HG02938 (cell line): ENCODE data around the gene AFG3L2.
"Not testable (repeated sequence)": the region's sequence is repeated elsewhere in the genome, so short reads cannot be mapped to it uniquely, and the experiment has no call there.

Experiments used
- ATAC-seq: cut with Tn5 transposase; IDR thresholded peaks from one replicate; pipeline ENCODE4 v1.9.1; 2021; ENCODE audit warnings: mild to moderate bottlenecking, moderate library complexity; ENCODE audit not compliant: unreplicated experiment

The AFG3L2 gene

GRCh38 chr18:12397793-12398192 is 20.8 kb upstream of the AFG3L2 start:
- ATAC-seq = no peak

- no peak for ATAC-seq
Measured at GRCh38 chr18:12397254-12397653, 20.2 kb upstream of the AFG3L2 start.

GRCh38 chr18:12394428-12394827 is 17.4 kb upstream of the AFG3L2 start:
- no peak for ATAC-seq

GRCh38 chr18:12393998-12394397 is 17.0 kb upstream of the AFG3L2 start:
- ATAC-seq = no peak

- no peak for ATAC-seq
Measured at GRCh38 chr18:12393510-12393909, 16.5 kb upstream of the AFG3L2 start.

- ATAC-seq = peak; percentile 49
Measured at GRCh38 chr18:12391487-12392165, 14.6 kb upstream of the AFG3L2 start.

GRCh38 chr18:12388442-12388841 is 11.4 kb upstream of the AFG3L2 start:
- ATAC-seq = no peak

- ATAC-seq = no peak
Measured at GRCh38 chr18:12384261-12384660, 7.2 kb upstream of the AFG3L2 start.

- not testable (repeated sequence) for ATAC-seq
Measured at GRCh38 chr18:12383759-12384158, 6.7 kb upstream of the AFG3L2 start.

- ATAC-seq = not testable (repeated sequence)
Measured at GRCh38 chr18:12382221-12382814, 5.3 kb upstream of the AFG3L2 start.

GRCh38 chr18:12378198-12378558 is 1.2 kb upstream of the AFG3L2 start:
- ATAC-seq = not testable (repeated sequence)

GRCh38 chr18:12377556-12378197 is 650 bp upstream of the AFG3L2 start:
- peak; percentile 59 for ATAC-seq

- no peak for ATAC-seq
Measured at GRCh38 chr18:12376034-12376753, 833 bp downstream of the AFG3L2 start.

GRCh38 chr18:12374401-12374800 is 2.6 kb downstream of the AFG3L2 start:
- no peak for ATAC-seq

- no peak for ATAC-seq
Measured at GRCh38 chr18:12373771-12374116, 3.3 kb downstream of the AFG3L2 start.

GRCh38 chr18:12373116-12373770 is 3.8 kb downstream of the AFG3L2 start:
- ATAC-seq = no peak

- ATAC-seq = no peak
Measured at GRCh38 chr18:12372406-12372805, 4.6 kb downstream of the AFG3L2 start.

- ATAC-seq = no peak
Measured at GRCh38 chr18:12371590-12371989, 5.4 kb downstream of the AFG3L2 start.

GRCh38 chr18:12369211-12369610 is 7.8 kb downstream of the AFG3L2 start:
- ATAC-seq = no peak

- ATAC-seq = no peak
Measured at GRCh38 chr18:12366784-12367183, 10.2 kb downstream of the AFG3L2 start.

GRCh38 chr18:12366379-12366778 is 10.6 kb downstream of the AFG3L2 start:
- ATAC-seq = no peak
